Measurements from ENCODE around the gene DSG2.

DNA sequence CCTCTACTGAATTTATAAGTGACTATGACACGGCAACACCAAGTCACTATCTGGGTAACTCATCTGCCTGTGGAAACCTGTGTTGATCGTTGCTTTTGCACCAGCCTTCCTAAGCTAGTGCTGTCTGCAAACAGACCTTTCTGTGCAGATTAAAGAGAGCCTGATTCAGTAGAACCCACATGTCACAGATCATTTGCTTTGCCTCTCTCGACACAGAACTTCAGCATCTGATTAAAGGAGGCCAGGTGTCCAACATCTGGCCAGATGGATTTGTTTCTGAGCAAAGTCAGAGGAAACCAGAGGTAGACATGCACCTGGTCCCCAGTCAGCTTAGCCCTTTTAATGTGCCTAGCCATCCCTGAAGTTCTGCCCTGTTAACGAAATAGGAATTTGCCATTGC is 78.7 kb downstream of the DSG2 start:
- no peak for TF ChIP-seq POLR2A (IDR thresholded peaks at IDR 0.05)
- TF ChIP-seq, protein P1, sequence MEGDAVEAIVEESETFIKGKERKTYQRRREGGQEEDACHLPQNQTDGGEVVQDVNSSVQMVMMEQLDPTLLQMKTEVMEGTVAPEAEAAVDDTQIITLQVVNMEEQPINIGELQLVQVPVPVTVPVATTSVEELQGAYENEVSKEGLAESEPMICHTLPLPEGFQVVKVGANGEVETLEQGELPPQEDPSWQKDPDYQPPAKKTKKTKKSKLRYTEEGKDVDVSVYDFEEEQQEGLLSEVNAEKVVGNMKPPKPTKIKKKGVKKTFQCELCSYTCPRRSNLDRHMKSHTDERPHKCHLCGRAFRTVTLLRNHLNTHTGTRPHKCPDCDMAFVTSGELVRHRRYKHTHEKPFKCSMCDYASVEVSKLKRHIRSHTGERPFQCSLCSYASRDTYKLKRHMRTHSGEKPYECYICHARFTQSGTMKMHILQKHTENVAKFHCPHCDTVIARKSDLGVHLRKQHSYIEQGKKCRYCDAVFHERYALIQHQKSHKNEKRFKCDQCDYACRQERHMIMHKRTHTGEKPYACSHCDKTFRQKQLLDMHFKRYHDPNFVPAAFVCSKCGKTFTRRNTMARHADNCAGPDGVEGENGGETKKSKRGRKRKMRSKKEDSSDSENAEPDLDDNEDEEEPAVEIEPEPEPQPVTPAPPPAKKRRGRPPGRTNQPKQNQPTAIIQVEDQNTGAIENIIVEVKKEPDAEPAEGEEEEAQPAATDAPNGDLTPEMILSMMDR (IDR thresholded peaks at IDR 0.05) = no peak
- no peak for TF ChIP-seq POLR2AphosphoS5 (IDR thresholded peaks at IDR 0.05)
- no peak for TF ChIP-seq EP300 (IDR thresholded peaks at IDR 0.05)
